Measurements from ENCODE around the gene AFAP1. TPM values are rescaled to one million over a fixed set of nuclear protein-coding genes. Genes with fewer than 3 reads are reported as not detected.

AFAP1 gene
- polyA plus RNA-seq, 1 donor (not counting 4 experiments of a cell fraction or from before 2014, with no cell fraction given) = 7.6 TPM

DNA sequence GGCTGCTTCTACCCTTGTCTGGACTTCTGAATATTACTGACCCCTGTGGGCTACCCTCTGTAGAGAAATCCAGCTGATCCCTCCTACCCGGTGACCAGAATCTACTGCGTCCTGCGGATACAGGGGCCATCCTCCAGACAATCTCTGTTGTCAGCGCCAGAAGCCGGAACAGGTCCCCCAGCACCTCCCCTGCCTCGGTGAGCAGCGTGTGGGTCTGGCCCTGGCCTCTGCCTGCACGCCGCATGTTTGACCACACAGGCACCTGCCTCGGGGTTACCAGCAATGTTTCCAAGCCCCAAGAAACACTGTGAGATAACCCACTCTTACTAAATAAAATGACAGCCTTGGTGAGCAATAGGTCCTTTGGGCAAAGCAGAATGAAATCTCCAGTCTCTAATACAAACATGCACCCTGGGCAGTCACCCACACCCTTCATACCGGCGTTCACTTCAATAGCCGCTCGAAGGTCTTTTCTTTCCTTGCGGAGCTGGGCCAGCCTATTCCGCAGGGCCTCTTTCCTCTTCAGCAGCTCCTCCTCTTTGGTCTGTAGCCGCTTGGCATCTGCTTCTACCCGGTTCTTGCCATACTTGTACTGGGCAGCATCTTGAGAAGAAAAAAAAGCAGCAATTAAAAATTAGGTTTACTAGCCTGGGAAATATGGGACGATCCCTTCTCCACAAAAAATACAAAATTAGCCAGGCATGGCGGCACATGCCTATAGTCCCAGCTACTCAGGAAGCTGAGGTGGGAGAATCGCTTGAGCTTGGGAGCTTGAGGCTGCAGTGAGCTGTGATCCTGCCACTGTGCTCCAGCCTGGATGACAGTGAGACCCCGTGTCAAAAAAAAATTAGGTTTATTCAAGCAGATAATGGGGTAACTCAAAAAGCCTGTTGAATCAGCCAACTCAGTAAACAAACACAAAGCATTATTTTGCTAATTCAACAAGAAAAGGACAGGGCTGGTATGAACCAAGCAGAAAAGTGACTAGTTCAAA lies 165.1 kb downstream of the AFAP1 start:
- Histone ChIP-seq H3K9me1 (ENCODE audit: control insufficient read depth, extremely low read depth, insufficient read depth, low read length) (no peaks in the 10 kb centered on the region), H3K4me3 (ENCODE audit: control insufficient read depth in 2 of 3, extremely low read depth in 1 of 3, insufficient read depth in 2 of 3, low read depth in 1 of 3, low read length in 3 of 3) (no peak overlapping the region), H3K27ac (ENCODE audit: control insufficient read depth, insufficient read depth, low read length) (no peak overlapping the region), H4K20me1 (ENCODE audit: control insufficient read depth, extremely low read depth, insufficient read depth, low read length) (no peaks in the 10 kb centered on the region), H3K9ac (ENCODE audit: control insufficient read depth, extremely low read depth, insufficient read depth, low read length) (no peak overlapping the region), H3K79me2 (ENCODE audit: control insufficient read depth, insufficient read depth, low read length) (no peaks in the 10 kb centered on the region), H3K36me3 (ENCODE audit: control insufficient read depth in 2 of 2, extremely low read depth in 1 of 2, insufficient read depth in 2 of 2, low read length in 2 of 2) (peaks cover 15 to 37% of the 10 kb centered on the region in 2 experiments), H3K4me1 (ENCODE audit: control insufficient read depth, extremely low read depth, insufficient read depth, low read length) (no peaks in the 10 kb centered on the region), H3K27me3 (ENCODE audit: control insufficient read depth, extremely low read depth, insufficient read depth, low read length) (no peaks in the 10 kb centered on the region), H3K4me2 (ENCODE audit: control insufficient read depth, extremely low read depth, insufficient read depth, low read depth, low read length) (no peak overlapping the region), H2AFZ (ENCODE audit: control insufficient read depth, low read length) (no peak overlapping the region), H3K9me3 (ENCODE audit: control insufficient read depth, low read depth, low read length) (no peaks in the 10 kb centered on the region)
- FAIRE-seq = no peak
- dilution Hi-C loops (cut with MboI; ENCODE audit: extremely low pct_ligation_motif_present, low sequenced_read_pairs) = no loop called here
- no peak for DNase-seq (ENCODE audit: low read depth, low spot score)
- TF ChIP-seq, protein P1, sequence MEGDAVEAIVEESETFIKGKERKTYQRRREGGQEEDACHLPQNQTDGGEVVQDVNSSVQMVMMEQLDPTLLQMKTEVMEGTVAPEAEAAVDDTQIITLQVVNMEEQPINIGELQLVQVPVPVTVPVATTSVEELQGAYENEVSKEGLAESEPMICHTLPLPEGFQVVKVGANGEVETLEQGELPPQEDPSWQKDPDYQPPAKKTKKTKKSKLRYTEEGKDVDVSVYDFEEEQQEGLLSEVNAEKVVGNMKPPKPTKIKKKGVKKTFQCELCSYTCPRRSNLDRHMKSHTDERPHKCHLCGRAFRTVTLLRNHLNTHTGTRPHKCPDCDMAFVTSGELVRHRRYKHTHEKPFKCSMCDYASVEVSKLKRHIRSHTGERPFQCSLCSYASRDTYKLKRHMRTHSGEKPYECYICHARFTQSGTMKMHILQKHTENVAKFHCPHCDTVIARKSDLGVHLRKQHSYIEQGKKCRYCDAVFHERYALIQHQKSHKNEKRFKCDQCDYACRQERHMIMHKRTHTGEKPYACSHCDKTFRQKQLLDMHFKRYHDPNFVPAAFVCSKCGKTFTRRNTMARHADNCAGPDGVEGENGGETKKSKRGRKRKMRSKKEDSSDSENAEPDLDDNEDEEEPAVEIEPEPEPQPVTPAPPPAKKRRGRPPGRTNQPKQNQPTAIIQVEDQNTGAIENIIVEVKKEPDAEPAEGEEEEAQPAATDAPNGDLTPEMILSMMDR (optimal IDR thresholded peaks at IDR 0.05 in 1 of 3, IDR thresholded peaks at IDR 0.05 in 1 of 3, conservative IDR thresholded peaks at IDR 0.05 in 1 of 3; ENCODE audit: extremely low read depth in 1 of 3, insufficient read depth in 2 of 3, low read length in 3 of 3) = no peak
- TF ChIP-seq EZH2 (IDR thresholded peaks at IDR 0.05; ENCODE audit: low read length) = no peak

DNA sequence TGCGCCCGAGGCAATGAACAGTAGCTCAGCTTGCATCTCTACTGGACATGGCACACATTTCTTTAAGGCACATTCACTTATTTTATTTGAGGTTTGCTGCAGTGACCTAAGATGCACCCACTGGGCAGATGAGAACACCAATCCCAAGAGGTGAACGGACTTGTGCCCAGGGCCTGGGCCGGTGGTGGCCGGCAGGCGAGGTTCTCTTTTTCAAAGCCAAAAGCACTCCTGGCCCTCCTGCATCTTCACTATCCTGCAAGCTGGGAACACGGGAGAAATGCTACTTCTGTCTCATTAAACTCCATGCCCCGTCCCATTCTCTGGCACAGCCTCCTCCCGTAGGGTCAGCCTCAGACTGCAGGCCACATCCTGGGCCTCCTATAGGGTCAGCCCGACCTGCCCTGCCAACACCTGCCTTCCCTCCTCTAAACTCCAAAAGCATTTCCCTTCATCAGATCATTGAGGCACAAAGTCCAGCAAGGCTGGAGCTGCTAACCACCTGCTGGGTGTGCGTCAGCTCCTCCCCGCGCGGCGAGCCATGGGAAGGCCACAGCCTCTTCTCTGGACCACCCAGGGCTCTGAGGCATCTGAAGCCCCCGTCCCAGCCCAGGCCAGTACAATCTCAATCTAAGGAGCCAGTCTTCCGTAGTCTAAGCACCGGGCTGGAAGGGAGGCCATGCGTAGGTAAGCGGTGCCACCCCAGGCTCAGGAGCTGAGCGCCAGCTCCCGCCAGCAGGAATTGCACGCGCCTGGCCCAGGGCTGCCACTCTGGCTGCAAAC lies 166.1 kb downstream of the AFAP1 start:
- Histone ChIP-seq H4K20me1 (ENCODE audit: control insufficient read depth, extremely low read depth, insufficient read depth, low read length) (no peaks in the 10 kb centered on the region), H3K9me1 (ENCODE audit: control insufficient read depth, extremely low read depth, insufficient read depth, low read length) (no peaks in the 10 kb centered on the region), H3K36me3 (ENCODE audit: control insufficient read depth in 2 of 2, extremely low read depth in 1 of 2, insufficient read depth in 2 of 2, low read length in 2 of 2) (peaks cover 14 to 39% of the 10 kb centered on the region in 2 experiments), H3K4me1 (ENCODE audit: control insufficient read depth, extremely low read depth, insufficient read depth, low read length) (no peaks in the 10 kb centered on the region), H3K79me2 (ENCODE audit: control insufficient read depth, insufficient read depth, low read length) (no peaks in the 10 kb centered on the region), H3K27ac (ENCODE audit: control insufficient read depth, insufficient read depth, low read length) (no peak overlapping the region), H3K4me2 (ENCODE audit: control insufficient read depth, extremely low read depth, insufficient read depth, low read depth, low read length) (no peak overlapping the region), H3K9ac (ENCODE audit: control insufficient read depth, extremely low read depth, insufficient read depth, low read length) (no peak overlapping the region), H3K9me3 (ENCODE audit: control insufficient read depth, low read depth, low read length) (no peaks in the 10 kb centered on the region), H2AFZ (ENCODE audit: control insufficient read depth, low read length) (no peak overlapping the region), H3K27me3 (ENCODE audit: control insufficient read depth, extremely low read depth, insufficient read depth, low read length) (no peaks in the 10 kb centered on the region), H3K4me3 (ENCODE audit: control insufficient read depth in 2 of 3, extremely low read depth in 1 of 3, insufficient read depth in 2 of 3, low read depth in 1 of 3, low read length in 3 of 3) (no peak overlapping the region)
- dilution Hi-C loops (cut with MboI; ENCODE audit: extremely low pct_ligation_motif_present, low sequenced_read_pairs) = no loop called here
- FAIRE-seq (no peak), DNase-seq (ENCODE audit: low read depth, low spot score) (no peak)
- TF ChIP-seq EZH2 (IDR thresholded peaks at IDR 0.05; ENCODE audit: low read length) = no peak
- TF ChIP-seq, protein P1 (optimal IDR thresholded peaks at IDR 0.05 in 1 of 3, IDR thresholded peaks at IDR 0.05 in 1 of 3, conservative IDR thresholded peaks at IDR 0.05 in 1 of 3; ENCODE audit: extremely low read depth in 1 of 3, insufficient read depth in 2 of 3, low read length in 3 of 3) = no peak
